Transverse colon (tissue), 4 donors: ENCODE data around the gene SLX4. TPM values are rescaled to one million over a fixed set of nuclear protein-coding genes. Genes with fewer than 3 reads are reported as not detected.

Experiments
- DNase-seq: peaks from one replicate; pipeline ENCODE4 v3.0.0-alpha.2; 2019
- H3K27ac ChIP-seq, 4 donors: fragments of 200-600 bp; sonication (generic); 2 replicates each; pipeline ENCODE4 v1.5.1; 2016 to 2018; ENCODE audit warnings: inconsistent platforms in 4 of 4
- H3K27me3 ChIP-seq: fragments of 200-600 bp; sonication (generic); 2 replicates; pipeline ENCODE4 v1.5.1; 2017; ENCODE audit warnings: inconsistent platforms
- H3K36me3 ChIP-seq, 4 donors: fragments of 200-600 bp; sonication (generic); 2 replicates each; pipeline ENCODE4 v1.5.1; 2017 to 2019; ENCODE audit warnings: inconsistent platforms in 4 of 4
- H3K4me1 ChIP-seq, 4 donors: fragments of 200-600 bp; sonication (generic); 2 replicates each; pipeline ENCODE4 v1.5.1; 2017 to 2020; ENCODE audit warnings: inconsistent platforms in 4 of 4
- H3K4me3 ChIP-seq, 4 donors: fragments of 200-600 bp; sonication (generic); 1 replicate in 1 of 4; 2 replicates in 3 of 4; pipeline versions ENCODE4 v1.5.1 to v1.6.1; 2017 to 2019; ENCODE audit warnings: inconsistent platforms in 4 of 4
- H3K9me3 ChIP-seq, 2 donors: fragments of 200-600 bp; sonication (generic); 2 replicates each; pipeline ENCODE4 v1.5.1; 2017 to 2019; ENCODE audit warnings: inconsistent platforms in 2 of 2
- EP300 ChIP-seq: sonication (generic); formaldehyde crosslinking; IDR thresholded peaks from one replicate; pipeline ENCODE4 v1.6.1; 2017; ENCODE audit warnings: antibody characterized with exemption, low read depth
- POLR2A ChIP-seq: fragments of 450-650 bp; IDR thresholded peaks from one replicate; pipeline ENCODE4 v1.6.1; 2016; ENCODE audit warnings: antibody characterized with exemption, mild to moderate bottlenecking, moderate library complexity
- POLR2AphosphoS5 ChIP-seq, 3 donors: sonication (generic); formaldehyde crosslinking; IDR thresholded peaks; one replicate each; pipeline ENCODE4 v1.6.1; 2016; ENCODE audit warnings: antibody characterized with exemption in 3 of 3
- WGBS, 2 donors: methylation state at CpG; one replicate each; pipeline ENCODE4 v1.1.5; 2018; ENCODE audit warnings: low coverage in 1 of 2; 5-methylcytosine and 5-hydroxymethylcytosine counted together
- in situ Hi-C, 4 donors: fragments of 200-750 bp; cut with MboI; loops; one replicate each; pipeline versions ENCODE4 v1.15.0 to v1.15.1; 2017; ENCODE audit warnings: low sequenced_read_pairs in 3 of 4, low pct_ligation_motif_present in 1 of 4, low pct_unique_long_range_greater_than_20kb in 1 of 4
- intact Hi-C: fragments of 100-400 bp; cut with DNase I; formaldehyde crosslinking; loops from one replicate; pipeline ENCODE4 v1.15.1; 2023; ENCODE audit warnings: low total_unique reads
- total RNA-seq, 4 donors: library from RNA; depleted of rRNA; stranded (reverse); fragments of >200 nt; gene quantifications; one replicate each; pipeline ENCODE4 v1.1.0, GENCODE V29; 2016
- TF ChIP-seq, protein P1 (sequence below), 5 experiments: fragments of 200-600 bp in 3 of 5; fragments of 450-650 bp in 2 of 5; sonication (generic) in 3 of 5; IDR thresholded peaks; 1 replicate in 2 of 5; 2 replicates in 3 of 5; pipeline ENCODE4 v1.5.1; 2016 to 2017; ENCODE audit warnings: antibody characterized with exemption in 5 of 5, inconsistent platforms in 3 of 5, mild to moderate bottlenecking in 2 of 5, moderate library complexity in 1 of 5

The SLX4 gene
- total RNA-seq, 4 donors from 2014 or later, result 3.0 to 11.5 (median 4.9) TPM

DNA sequence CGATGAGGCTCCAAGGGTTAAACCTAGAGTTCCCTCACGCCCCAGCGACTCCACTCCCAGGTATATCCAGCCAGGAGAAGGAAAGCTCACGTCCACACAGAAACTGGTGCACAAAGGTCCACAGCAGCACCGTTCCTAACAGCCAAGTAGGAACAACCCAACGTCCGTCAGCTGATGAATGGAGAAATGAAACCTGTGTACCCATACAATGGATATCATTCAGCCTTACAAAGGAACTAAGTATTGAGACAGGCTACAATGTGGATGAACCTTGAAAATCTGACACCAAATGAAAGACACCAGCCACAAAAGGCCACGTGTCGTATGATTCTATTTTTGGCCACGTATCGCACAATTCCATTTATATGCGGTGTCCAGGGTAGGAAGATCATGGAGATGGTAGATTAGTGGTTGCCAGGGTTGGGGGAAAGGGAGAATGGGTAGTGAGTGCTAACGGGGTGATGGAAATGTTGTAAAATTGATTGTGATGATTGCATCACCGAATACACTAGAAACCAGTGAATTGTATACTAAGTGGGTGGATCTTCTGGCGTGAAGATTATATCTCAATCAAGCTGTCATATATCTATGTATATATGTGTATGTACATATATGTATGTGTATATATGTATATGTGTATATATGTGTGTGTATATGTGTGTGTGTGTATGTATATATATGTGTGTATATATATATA lies 64.3 kb downstream of the SLX4 start:
- Histone ChIP-seq H3K4me3 (no peak overlapping the region), H3K27me3 (no peaks in the 10 kb centered on the region), H3K9me3 (no peaks in the 10 kb centered on the region), H3K4me1 (no peaks in the 10 kb centered on the region), H3K36me3 (no peaks in the 10 kb centered on the region), H3K27ac (no peak overlapping the region)
- no peak for DNase-seq
- in situ Hi-C loops (no loop called here), intact Hi-C loops (no loop called here)
- 90 to 94% methylated on average over 8 to 15 of the region's 15 CpGs for WGBS, 2 donors
- TF ChIP-seq POLR2AphosphoS5 (IDR thresholded peaks at IDR 0.05) (no peak), POLR2A (no peak), EP300 (no peak)
- TF ChIP-seq, protein P1, sequence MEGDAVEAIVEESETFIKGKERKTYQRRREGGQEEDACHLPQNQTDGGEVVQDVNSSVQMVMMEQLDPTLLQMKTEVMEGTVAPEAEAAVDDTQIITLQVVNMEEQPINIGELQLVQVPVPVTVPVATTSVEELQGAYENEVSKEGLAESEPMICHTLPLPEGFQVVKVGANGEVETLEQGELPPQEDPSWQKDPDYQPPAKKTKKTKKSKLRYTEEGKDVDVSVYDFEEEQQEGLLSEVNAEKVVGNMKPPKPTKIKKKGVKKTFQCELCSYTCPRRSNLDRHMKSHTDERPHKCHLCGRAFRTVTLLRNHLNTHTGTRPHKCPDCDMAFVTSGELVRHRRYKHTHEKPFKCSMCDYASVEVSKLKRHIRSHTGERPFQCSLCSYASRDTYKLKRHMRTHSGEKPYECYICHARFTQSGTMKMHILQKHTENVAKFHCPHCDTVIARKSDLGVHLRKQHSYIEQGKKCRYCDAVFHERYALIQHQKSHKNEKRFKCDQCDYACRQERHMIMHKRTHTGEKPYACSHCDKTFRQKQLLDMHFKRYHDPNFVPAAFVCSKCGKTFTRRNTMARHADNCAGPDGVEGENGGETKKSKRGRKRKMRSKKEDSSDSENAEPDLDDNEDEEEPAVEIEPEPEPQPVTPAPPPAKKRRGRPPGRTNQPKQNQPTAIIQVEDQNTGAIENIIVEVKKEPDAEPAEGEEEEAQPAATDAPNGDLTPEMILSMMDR (IDR thresholded peaks at IDR 0.05), result no peak

DNA sequence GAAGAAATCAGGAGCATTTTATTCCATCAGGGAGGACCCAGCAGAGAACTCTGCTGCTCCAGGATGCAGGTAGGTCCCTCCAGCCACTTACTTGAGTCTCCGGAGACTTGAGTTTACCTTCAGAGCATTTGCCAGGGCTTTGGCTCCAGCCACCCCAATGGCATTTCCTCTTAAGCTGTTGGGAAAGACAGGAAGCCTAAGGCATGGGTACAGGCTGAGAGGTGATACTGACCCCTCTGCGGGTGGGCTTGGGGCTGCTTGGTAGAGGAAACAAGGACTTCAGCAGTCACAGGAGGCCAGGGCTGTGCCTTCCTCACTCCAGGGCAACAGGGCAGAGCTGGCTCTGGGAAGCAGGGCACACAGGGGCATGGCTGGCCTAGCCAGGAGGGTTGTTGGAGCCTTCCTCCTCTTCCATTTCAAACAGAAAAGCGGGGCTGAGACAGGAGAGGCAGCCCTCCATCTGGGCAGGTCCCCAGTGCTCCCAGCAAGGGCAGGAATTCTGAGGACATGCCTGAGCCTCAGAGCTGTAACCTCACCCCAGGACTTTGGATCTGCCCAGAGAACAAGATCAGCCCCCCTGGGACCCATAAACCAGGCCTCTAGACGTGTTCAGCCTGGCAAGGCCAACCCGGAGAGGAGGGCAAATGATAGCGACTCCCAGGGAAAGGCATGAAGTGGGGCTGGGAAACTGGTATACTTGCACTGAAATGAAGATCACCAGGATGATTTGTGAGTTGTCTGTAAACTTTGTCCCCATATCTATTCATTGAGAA lies 68.6 kb downstream of the SLX4 start:
- TF ChIP-seq, protein P1 (IDR thresholded peaks at IDR 0.05), result no peak
- TF ChIP-seq POLR2A (no peak), EP300 (no peak), POLR2AphosphoS5 (IDR thresholded peaks at IDR 0.05) (no peak)
- intact Hi-C loops (no loop called here), in situ Hi-C loops (no loop called here)
- H3K27ac ChIP-seq, result no peak overlapping the region
- H3K4me1 ChIP-seq, result no peaks in the 10 kb centered on the region
- H3K4me3 ChIP-seq, result no peak overlapping the region
- 82% methylated on average over 6 of the region's 6 CpGs; no CpG with 5 or more reads in 1 of the 2 donors for WGBS, 2 donors
- H3K36me3 ChIP-seq, result peaks cover 0 to 6% (median 0%) of the 10 kb centered on the region in 4 donors
- H3K27me3 ChIP-seq, result no peaks in the 10 kb centered on the region
- no peak for DNase-seq
- no peaks in the 10 kb centered on the region for H3K9me3 ChIP-seq

DNA sequence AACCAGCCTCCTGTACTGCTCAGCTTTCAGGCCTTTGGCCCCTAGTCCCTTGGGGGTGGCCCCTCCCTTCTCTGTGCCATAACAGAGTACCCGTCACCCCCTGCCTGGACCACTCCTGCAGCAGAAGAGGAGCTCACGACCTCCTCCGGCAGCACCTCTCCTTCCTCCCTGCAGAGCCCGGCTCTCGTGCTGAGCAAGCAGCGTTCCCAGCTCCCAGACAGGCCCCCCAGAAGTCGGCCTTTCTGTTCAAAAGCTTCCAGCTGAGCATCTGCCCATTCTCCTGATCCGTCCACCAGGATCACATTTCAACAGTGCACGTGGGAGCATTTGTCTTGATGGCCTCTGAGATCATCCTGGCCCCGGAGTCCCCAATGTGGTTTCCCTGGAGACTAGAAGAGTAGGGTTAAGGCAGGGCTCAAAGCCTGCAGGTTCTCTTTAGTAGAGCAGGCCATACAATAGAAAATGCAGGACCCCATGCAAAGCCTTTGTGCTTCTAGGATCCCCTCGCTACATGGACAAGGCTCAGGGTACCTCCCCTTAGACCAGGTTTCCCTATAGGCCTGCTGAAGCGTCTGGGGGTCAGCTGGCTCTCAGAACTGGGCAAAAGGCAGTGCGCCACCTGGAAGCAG lies 69.8 kb downstream of the SLX4 start:
- H3K9me3 ChIP-seq, result no peaks in the 10 kb centered on the region
- no peaks in the 10 kb centered on the region for H3K4me1 ChIP-seq
- no peak overlapping the region for H3K4me3 ChIP-seq
- 87% methylated on average over 13 of the region's 13 CpGs; no CpG with 5 or more reads in 1 of the 2 donors for WGBS, 2 donors
- H3K36me3 ChIP-seq, result peaks cover 0 to 6% (median 0%) of the 10 kb centered on the region in 4 donors
- no peak overlapping the region for H3K27ac ChIP-seq
- H3K27me3 ChIP-seq, result no peaks in the 10 kb centered on the region
- in situ Hi-C loops (no loop called here), intact Hi-C loops (no loop called here)
- TF ChIP-seq POLR2A (no peak), POLR2AphosphoS5 (IDR thresholded peaks at IDR 0.05) (no peak), EP300 (no peak)
- TF ChIP-seq, protein P1 (IDR thresholded peaks at IDR 0.05), result no peak
- no peak for DNase-seq

DNA sequence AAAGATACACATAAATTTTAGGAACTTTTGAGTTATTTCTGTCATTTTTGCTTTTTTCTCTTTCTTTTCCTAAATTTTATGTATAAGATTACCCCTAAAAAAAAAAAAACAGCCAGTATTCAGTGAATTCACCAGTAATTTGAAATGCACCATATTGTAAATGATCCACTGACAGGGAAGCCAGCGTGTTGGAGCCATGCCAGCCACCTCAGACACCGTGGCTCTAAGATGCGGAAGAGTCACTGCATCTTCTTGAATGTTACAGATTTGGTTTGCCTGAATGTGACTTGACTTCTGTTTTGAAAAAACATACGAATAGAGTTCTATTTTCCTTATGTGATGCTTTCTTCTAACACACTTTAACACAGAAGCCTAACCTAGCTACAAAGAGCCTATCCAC lies 73.2 kb downstream of the SLX4 start:
- WGBS, 2 donors, result 89 to 93% methylated on average over 4 of the region's 4 CpGs
- no peaks in the 10 kb centered on the region for H3K9me3 ChIP-seq
- no peak for DNase-seq
- H3K4me3 ChIP-seq, result no peak overlapping the region
- no peaks in the 10 kb centered on the region for H3K27me3 ChIP-seq
- H3K4me1 ChIP-seq, result no peaks in the 10 kb centered on the region
- in situ Hi-C loops (no loop called here), intact Hi-C loops (no loop called here)
- no peak overlapping the region for H3K27ac ChIP-seq
- TF ChIP-seq POLR2AphosphoS5 (IDR thresholded peaks at IDR 0.05) (no peak), EP300 (no peak), POLR2A (no peak)
- TF ChIP-seq, protein P1 (IDR thresholded peaks at IDR 0.05), result no peak
- peaks cover 0 to 6% (median under 1%) of the 10 kb centered on the region in 4 donors for H3K36me3 ChIP-seq
